DND-41 (cell line): ENCODE results near the gene GRIK2.

Experiments
- ATAC-seq: fragments of 200-7000 bp; cut with Tn5 transposase; 3 replicates; pipeline ENCODE4 v1.9.1; 2021; ENCODE audit warnings: low read depth; ENCODE audit not compliant: insufficient read depth
- DNase-seq: peaks from one replicate; pipeline ENCODE4 v3.0.0-alpha.2; 2020
- H2AFZ ChIP-seq: 2 replicates; pipeline ENCODE4 v1.6.0; 2012; ENCODE audit warnings: low read depth, low read length
- H3K27ac ChIP-seq: 2 replicates; pipeline ENCODE4 v1.5.1; 2012; ENCODE audit warnings: low read length, inconsistent platforms
- H3K27me3 ChIP-seq: fragments of 200-600 bp; sonication (generic); 2 replicates; pipeline ENCODE4 v1.6.0; 2012; ENCODE audit warnings: low read length, mild to moderate bottlenecking, inconsistent platforms; ENCODE audit not compliant: insufficient read depth, poor library complexity
- H3K36me3 ChIP-seq: 2 replicates; pipeline ENCODE4 v1.5.1; 2012; ENCODE audit warnings: low read length, inconsistent platforms; ENCODE audit not compliant: insufficient read depth
- H3K4me1 ChIP-seq: 2 replicates; pipeline ENCODE4 v1.5.1; 2012; ENCODE audit warnings: mild to moderate bottlenecking, low read length; ENCODE audit not compliant: insufficient read depth
- H3K4me2 ChIP-seq: 2 replicates; pipeline ENCODE4 v1.6.0; 2012; ENCODE audit warnings: mild to moderate bottlenecking, moderate library complexity, low read length, inconsistent platforms; ENCODE audit not compliant: insufficient read depth
- H3K4me3 ChIP-seq, 2 experiments: fragments of 200-600 bp in 1 of 2; shearing (Covaris generic) in 1 of 2; 2 replicates each; pipeline ENCODE4 v1.5.1; 2012 to 2016; ENCODE audit warnings: inconsistent platforms in 2 of 2, low read length in 2 of 2, mild to moderate bottlenecking in 2 of 2, low read depth in 1 of 2, moderate library complexity in 1 of 2
- H3K79me2 ChIP-seq: 2 replicates; pipeline ENCODE4 v1.6.0; 2012; ENCODE audit warnings: low read length, inconsistent platforms; ENCODE audit not compliant: insufficient read depth
- H3K9ac ChIP-seq: 2 replicates; pipeline ENCODE4 v1.6.0; 2012; ENCODE audit warnings: low read depth, mild to moderate bottlenecking, inconsistent platforms, low read length, moderate library complexity
- H3K9me3 ChIP-seq: 2 replicates; pipeline ENCODE4 v1.5.1; 2012; ENCODE audit warnings: low read length, moderate library complexity, mild to moderate bottlenecking, inconsistent platforms; ENCODE audit not compliant: insufficient read depth, severe bottlenecking
- H4K20me1 ChIP-seq: 2 replicates; pipeline ENCODE4 v1.6.0; 2012; ENCODE audit warnings: low read length; ENCODE audit not compliant: insufficient read depth
- EZH2 ChIP-seq: IDR thresholded peaks from 3 replicates; pipeline ENCODE4 v1.6.1; 2012; ENCODE audit warnings: borderline replicate concordance, low read depth, mild to moderate bottlenecking, moderate library complexity, low read length, inconsistent platforms; ENCODE audit not compliant: severe bottlenecking
- TF ChIP-seq, protein P1 (sequence below): IDR thresholded peaks from 2 replicates; pipeline ENCODE4 v1.5.1; 2012; ENCODE audit warnings: borderline replicate concordance, low read length, moderate library complexity, mild to moderate bottlenecking; ENCODE audit not compliant: poor library complexity, severe bottlenecking; ENCODE audit errors: extremely low read depth

GRIK2 gene

DNA sequence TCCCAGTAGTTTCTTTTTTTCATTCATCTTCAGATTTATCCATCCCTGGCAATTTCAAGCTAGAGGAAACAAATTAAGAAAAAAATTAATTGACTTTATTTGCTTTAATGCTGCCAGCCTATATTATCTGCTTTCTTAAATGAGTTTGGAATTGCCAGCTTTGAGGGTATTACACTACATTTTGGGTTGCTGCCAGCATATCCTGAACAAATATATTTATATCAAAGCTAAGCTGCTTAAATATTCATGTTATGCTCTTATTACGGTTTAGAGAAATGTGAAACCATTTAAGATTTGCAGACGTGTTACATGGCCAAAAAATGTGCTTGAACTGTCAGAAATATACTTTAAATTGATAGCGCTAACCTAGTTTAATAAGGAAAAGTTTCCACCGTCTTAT, 59.7 kb downstream of the GRIK2 start:
- TF ChIP-seq, protein P1, sequence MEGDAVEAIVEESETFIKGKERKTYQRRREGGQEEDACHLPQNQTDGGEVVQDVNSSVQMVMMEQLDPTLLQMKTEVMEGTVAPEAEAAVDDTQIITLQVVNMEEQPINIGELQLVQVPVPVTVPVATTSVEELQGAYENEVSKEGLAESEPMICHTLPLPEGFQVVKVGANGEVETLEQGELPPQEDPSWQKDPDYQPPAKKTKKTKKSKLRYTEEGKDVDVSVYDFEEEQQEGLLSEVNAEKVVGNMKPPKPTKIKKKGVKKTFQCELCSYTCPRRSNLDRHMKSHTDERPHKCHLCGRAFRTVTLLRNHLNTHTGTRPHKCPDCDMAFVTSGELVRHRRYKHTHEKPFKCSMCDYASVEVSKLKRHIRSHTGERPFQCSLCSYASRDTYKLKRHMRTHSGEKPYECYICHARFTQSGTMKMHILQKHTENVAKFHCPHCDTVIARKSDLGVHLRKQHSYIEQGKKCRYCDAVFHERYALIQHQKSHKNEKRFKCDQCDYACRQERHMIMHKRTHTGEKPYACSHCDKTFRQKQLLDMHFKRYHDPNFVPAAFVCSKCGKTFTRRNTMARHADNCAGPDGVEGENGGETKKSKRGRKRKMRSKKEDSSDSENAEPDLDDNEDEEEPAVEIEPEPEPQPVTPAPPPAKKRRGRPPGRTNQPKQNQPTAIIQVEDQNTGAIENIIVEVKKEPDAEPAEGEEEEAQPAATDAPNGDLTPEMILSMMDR, result no peak
- no peak for TF ChIP-seq EZH2
- H3K27me3 ChIP-seq, result no peaks in the 10 kb centered on the region
- H3K79me2 ChIP-seq, result no peaks in the 10 kb centered on the region
- no peak overlapping the region for H3K27ac ChIP-seq
- no peaks in the 10 kb centered on the region for H3K9me3 ChIP-seq
- no peak overlapping the region for H3K9ac ChIP-seq
- DNase-seq (no peak), ATAC-seq (no peak)
- no peak overlapping the region for H3K4me3 ChIP-seq
- H4K20me1 ChIP-seq, result no peaks in the 10 kb centered on the region
- no peak overlapping the region for H3K4me2 ChIP-seq
- no peaks in the 10 kb centered on the region for H3K36me3 ChIP-seq
- H3K4me1 ChIP-seq, result no peaks in the 10 kb centered on the region
- no peak overlapping the region for H2AFZ ChIP-seq

DNA sequence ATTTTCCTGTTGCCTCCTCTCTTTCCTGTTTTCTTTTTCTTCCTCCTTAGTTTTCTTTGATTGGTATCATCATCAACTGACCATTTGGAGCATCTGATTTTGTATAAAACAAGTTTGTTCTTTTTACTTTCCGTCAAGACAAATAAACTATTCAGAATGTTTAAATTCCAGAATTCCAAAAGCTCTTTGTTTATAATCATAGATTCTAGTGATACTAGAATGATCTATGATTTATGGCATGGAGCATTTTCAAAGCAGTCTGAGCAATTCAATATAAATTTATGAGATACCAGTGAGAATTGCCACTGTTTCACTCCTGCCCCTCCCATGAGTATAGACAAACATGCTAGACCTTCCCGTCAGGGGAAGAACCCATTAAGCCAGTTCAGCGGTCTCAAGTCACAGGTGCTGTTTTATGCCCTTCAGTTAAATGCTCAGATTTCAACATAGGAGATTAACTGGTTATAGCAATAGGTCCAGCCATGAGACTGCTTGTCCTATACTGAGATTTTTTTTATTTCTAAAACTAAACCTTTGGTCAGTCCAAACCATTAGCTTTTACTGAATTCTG, 60.7 kb downstream of the GRIK2 start:
- DNase-seq, result no peak
- H3K9me3 ChIP-seq, result no peaks in the 10 kb centered on the region
- no peaks in the 10 kb centered on the region for H3K79me2 ChIP-seq
- H3K27me3 ChIP-seq, result no peaks in the 10 kb centered on the region
- H2AFZ ChIP-seq, result no peak overlapping the region
- no peaks in the 10 kb centered on the region for H3K36me3 ChIP-seq
- no peak overlapping the region for H3K9ac ChIP-seq
- no peaks in the 10 kb centered on the region for H3K4me1 ChIP-seq
- H4K20me1 ChIP-seq, result no peaks in the 10 kb centered on the region
- ATAC-seq, result no peak
- no peak overlapping the region for H3K27ac ChIP-seq
- no peak overlapping the region for H3K4me3 ChIP-seq
- TF ChIP-seq EZH2, result no peak
- TF ChIP-seq, protein P1, result no peak
- H3K4me2 ChIP-seq, result no peak overlapping the region

DNA sequence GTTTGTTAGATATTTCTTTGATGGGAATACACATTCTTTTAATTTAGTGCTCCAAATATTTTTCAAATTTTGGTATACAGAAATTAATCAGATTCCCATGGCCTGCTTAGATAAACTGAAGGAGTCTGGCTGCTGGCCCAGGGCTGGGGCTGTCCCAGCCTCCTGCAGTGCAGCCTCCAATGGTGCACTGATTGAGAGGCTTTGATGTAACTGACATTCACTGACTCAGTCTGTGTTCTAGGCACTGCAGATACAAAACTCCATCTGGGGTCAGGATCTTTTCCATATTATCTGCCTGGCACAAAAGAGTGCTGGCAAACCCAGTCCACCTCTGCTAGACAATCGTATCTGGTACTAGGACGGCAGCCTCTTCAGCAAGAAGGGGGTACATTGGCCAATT, 64.8 kb downstream of the GRIK2 start:
- TF ChIP-seq, protein P1, result no peak
- TF ChIP-seq EZH2, result no peak
- H3K4me1 ChIP-seq, result no peaks in the 10 kb centered on the region
- no peaks in the 10 kb centered on the region for H4K20me1 ChIP-seq
- no peak overlapping the region for H3K4me3 ChIP-seq
- no peaks in the 10 kb centered on the region for H3K79me2 ChIP-seq
- H3K27me3 ChIP-seq, result no peaks in the 10 kb centered on the region
- H3K36me3 ChIP-seq, result no peaks in the 10 kb centered on the region
- no peak overlapping the region for H3K4me2 ChIP-seq
- DNase-seq (no peak), ATAC-seq (no peak)
- H3K9ac ChIP-seq, result no peak overlapping the region
- no peak overlapping the region for H2AFZ ChIP-seq
- H3K27ac ChIP-seq, result no peak overlapping the region
- H3K9me3 ChIP-seq, result no peaks in the 10 kb centered on the region

GRCh38 chr6:101458826-101459225, 65.3 kb downstream of the GRIK2 start:
- Histone ChIP-seq H3K27ac (no peak overlapping the region), H3K9ac (no peak overlapping the region), H4K20me1 (no peaks in the 10 kb centered on the region), H3K36me3 (no peaks in the 10 kb centered on the region), H3K27me3 (no peaks in the 10 kb centered on the region), H2AFZ (no peak overlapping the region), H3K4me3 (no peak overlapping the region), H3K79me2 (no peaks in the 10 kb centered on the region), H3K4me2 (no peak overlapping the region), H3K9me3 (no peaks in the 10 kb centered on the region), H3K4me1 (no peaks in the 10 kb centered on the region)
- no peak for DNase-seq
- no peak for TF ChIP-seq EZH2
- TF ChIP-seq, protein P1, result no peak
- ATAC-seq, result no peak
